Transverse colon (tissue), 4 donors: Measurements from ENCODE around the gene RNF38. TPM values are rescaled to one million over a fixed set of nuclear protein-coding genes. Genes with fewer than 3 reads are reported as not detected.

Experiments used
- DNase-seq: peaks from one replicate; pipeline ENCODE4 v3.0.0-alpha.2; 2019
- H3K27ac ChIP-seq, 4 donors: fragments of 200-600 bp; sonication (generic); 2 replicates each; pipeline ENCODE4 v1.5.1; 2016 to 2018; ENCODE audit warnings: inconsistent platforms in 4 of 4
- H3K27me3 ChIP-seq: fragments of 200-600 bp; sonication (generic); 2 replicates; pipeline ENCODE4 v1.5.1; 2017; ENCODE audit warnings: inconsistent platforms
- H3K36me3 ChIP-seq, 4 donors: fragments of 200-600 bp; sonication (generic); 2 replicates each; pipeline ENCODE4 v1.5.1; 2017 to 2019; ENCODE audit warnings: inconsistent platforms in 4 of 4
- H3K4me1 ChIP-seq, 4 donors: fragments of 200-600 bp; sonication (generic); 2 replicates each; pipeline ENCODE4 v1.5.1; 2017 to 2020; ENCODE audit warnings: inconsistent platforms in 4 of 4
- H3K4me3 ChIP-seq, 4 donors: fragments of 200-600 bp; sonication (generic); 1 replicate in 1 of 4; 2 replicates in 3 of 4; pipeline versions ENCODE4 v1.5.1 to v1.6.1; 2017 to 2019; ENCODE audit warnings: inconsistent platforms in 4 of 4
- H3K9me3 ChIP-seq, 2 donors: fragments of 200-600 bp; sonication (generic); 2 replicates each; pipeline ENCODE4 v1.5.1; 2017 to 2019; ENCODE audit warnings: inconsistent platforms in 2 of 2
- EP300 ChIP-seq: sonication (generic); formaldehyde crosslinking; IDR thresholded peaks from one replicate; pipeline ENCODE4 v1.6.1; 2017; ENCODE audit warnings: antibody characterized with exemption, low read depth
- POLR2A ChIP-seq: fragments of 450-650 bp; IDR thresholded peaks from one replicate; pipeline ENCODE4 v1.6.1; 2016; ENCODE audit warnings: antibody characterized with exemption, mild to moderate bottlenecking, moderate library complexity
- POLR2AphosphoS5 ChIP-seq, 3 donors: sonication (generic); formaldehyde crosslinking; IDR thresholded peaks; one replicate each; pipeline ENCODE4 v1.6.1; 2016; ENCODE audit warnings: antibody characterized with exemption in 3 of 3
- WGBS, 2 donors: methylation state at CpG; one replicate each; pipeline ENCODE4 v1.1.5; 2018; ENCODE audit warnings: low coverage in 1 of 2; 5-methylcytosine and 5-hydroxymethylcytosine counted together
- in situ Hi-C, 4 donors: fragments of 200-750 bp; cut with MboI; loops; one replicate each; pipeline versions ENCODE4 v1.15.0 to v1.15.1; 2017; ENCODE audit warnings: low sequenced_read_pairs in 3 of 4, low pct_ligation_motif_present in 1 of 4, low pct_unique_long_range_greater_than_20kb in 1 of 4
- intact Hi-C: fragments of 100-400 bp; cut with DNase I; formaldehyde crosslinking; loops from one replicate; pipeline ENCODE4 v1.15.1; 2023; ENCODE audit warnings: low total_unique reads
- total RNA-seq, 4 donors: library from RNA; depleted of rRNA; stranded (reverse); fragments of >200 nt; gene quantifications; one replicate each; pipeline ENCODE4 v1.1.0, GENCODE V29; 2016
- TF ChIP-seq, protein P1 (sequence below), 5 experiments: fragments of 200-600 bp in 3 of 5; fragments of 450-650 bp in 2 of 5; sonication (generic) in 3 of 5; IDR thresholded peaks; 1 replicate in 2 of 5; 2 replicates in 3 of 5; pipeline ENCODE4 v1.5.1; 2016 to 2017; ENCODE audit warnings: antibody characterized with exemption in 5 of 5, inconsistent platforms in 3 of 5, mild to moderate bottlenecking in 2 of 5, moderate library complexity in 1 of 5

The RNF38 gene
- total RNA-seq, 4 donors from 2014 or later = 13.8 to 86.8 (median 25.1) TPM

DNA sequence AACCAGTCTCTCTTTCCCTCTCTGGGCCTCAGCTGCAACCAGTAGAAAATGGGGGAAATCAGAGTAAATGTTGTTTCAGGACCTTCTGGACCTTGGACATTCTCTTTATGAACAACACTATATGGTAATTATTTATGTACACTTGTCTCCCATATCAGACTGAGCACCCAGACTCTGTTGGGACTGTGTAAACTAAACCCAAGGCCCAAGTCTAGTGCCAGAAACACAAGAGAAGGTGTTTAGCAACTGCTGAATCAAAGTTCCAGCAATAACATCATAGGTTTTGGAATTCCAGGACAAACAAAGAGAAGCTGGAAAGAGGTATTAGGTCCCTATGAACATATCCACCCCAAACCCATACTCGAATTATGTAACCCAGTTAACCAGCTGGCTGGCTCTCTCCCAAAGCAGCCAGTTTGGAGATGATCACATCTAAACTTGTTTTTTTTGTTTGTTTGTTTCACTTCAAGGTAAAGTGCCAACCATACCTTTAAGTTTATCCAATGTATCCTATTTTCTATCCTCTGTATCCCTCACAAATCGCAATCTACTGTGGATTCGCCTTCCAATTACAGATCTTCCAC is 1.9 kb upstream of the RNF38 start:
- TF ChIP-seq, protein P1, sequence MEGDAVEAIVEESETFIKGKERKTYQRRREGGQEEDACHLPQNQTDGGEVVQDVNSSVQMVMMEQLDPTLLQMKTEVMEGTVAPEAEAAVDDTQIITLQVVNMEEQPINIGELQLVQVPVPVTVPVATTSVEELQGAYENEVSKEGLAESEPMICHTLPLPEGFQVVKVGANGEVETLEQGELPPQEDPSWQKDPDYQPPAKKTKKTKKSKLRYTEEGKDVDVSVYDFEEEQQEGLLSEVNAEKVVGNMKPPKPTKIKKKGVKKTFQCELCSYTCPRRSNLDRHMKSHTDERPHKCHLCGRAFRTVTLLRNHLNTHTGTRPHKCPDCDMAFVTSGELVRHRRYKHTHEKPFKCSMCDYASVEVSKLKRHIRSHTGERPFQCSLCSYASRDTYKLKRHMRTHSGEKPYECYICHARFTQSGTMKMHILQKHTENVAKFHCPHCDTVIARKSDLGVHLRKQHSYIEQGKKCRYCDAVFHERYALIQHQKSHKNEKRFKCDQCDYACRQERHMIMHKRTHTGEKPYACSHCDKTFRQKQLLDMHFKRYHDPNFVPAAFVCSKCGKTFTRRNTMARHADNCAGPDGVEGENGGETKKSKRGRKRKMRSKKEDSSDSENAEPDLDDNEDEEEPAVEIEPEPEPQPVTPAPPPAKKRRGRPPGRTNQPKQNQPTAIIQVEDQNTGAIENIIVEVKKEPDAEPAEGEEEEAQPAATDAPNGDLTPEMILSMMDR (IDR thresholded peaks at IDR 0.05) = no peak
- TF ChIP-seq POLR2A = no peak
- Histone ChIP-seq H3K27ac (peak overlapping the region; percentile 99 to 100 (median 99)), H3K36me3 (no peaks in the 10 kb centered on the region), H3K4me1 (peaks cover 4 to 44% (median 20%) of the 10 kb centered on the region in 4 donors), H3K4me3 (peak overlapping the region in 1 of 4 donors; percentile 91), H3K9me3 (no peaks in the 10 kb centered on the region), H3K27me3 (no peaks in the 10 kb centered on the region)
- in situ Hi-C loops = loop anchor here in 3 of 4 donors (10.0 to 25.0 kb wide), 4 partner anchors 53 to 335 kb away; no protein-coding TSS in a partner anchor
- intact Hi-C loops = loop anchor here (10.0 kb wide), 1 partner anchor 83 kb away; no protein-coding TSS in a partner anchor
- WGBS, 2 donors = 88 to 100% methylated on average over 2 to 3 of the region's 3 CpGs
- no peak for DNase-seq

DNA sequence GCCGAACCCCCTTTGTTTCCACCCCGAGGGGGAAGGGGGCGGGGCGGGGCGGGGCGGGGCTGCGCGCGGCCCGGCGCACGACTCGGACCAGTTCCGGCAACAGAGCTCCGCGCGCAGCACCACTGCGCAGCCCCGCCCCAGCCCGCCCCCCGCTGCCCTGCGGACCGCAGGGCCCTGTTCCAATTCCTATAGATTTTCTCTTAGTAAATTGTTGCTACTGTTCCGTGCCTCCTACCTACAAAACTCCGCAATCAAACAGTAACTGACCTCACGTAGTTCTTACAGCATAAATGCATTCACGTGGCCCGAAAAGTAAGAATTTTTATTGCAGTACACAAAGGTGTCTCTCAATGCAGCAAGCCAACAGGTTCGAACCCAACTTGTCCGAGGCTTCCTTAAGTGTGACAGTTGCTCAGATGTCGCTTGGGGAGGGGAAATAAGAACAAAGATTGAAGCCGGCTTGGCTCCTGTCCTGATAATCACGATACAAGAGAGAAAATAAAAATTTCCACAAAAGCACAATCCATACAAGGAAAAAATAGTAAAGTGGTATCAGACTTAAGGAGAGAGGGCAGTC is 1.2 kb upstream of the RNF38 start:
- no peaks in the 10 kb centered on the region for H3K36me3 ChIP-seq
- peak; percentile 79 for DNase-seq
- WGBS, 2 donors = 1 to 20% methylated on average over 5 to 30 of the region's 33 CpGs
- no peaks in the 10 kb centered on the region for H3K9me3 ChIP-seq
- TF ChIP-seq EP300 (no peak), POLR2A (no peak), POLR2AphosphoS5 (IDR thresholded peaks at IDR 0.05) (no peak)
- TF ChIP-seq, protein P1 (IDR thresholded peaks at IDR 0.05) = no peak
- peak overlapping the region; percentile 59 to 91 (median 78) for H3K4me3 ChIP-seq
- in situ Hi-C loops = loop anchor here in 3 of 4 donors (10.0 to 25.0 kb wide), 4 partner anchors 54 to 336 kb away; no protein-coding TSS in a partner anchor
- H3K27me3 ChIP-seq = no peaks in the 10 kb centered on the region
- H3K4me1 ChIP-seq = peaks cover 4 to 39% (median 20%) of the 10 kb centered on the region in 4 donors
- intact Hi-C loops = loop anchor here (10.0 kb wide), 1 partner anchor 84 kb away; no protein-coding TSS in a partner anchor
- H3K27ac ChIP-seq = peak overlapping the region; percentile 99 to 100 (median 99)

DNA sequence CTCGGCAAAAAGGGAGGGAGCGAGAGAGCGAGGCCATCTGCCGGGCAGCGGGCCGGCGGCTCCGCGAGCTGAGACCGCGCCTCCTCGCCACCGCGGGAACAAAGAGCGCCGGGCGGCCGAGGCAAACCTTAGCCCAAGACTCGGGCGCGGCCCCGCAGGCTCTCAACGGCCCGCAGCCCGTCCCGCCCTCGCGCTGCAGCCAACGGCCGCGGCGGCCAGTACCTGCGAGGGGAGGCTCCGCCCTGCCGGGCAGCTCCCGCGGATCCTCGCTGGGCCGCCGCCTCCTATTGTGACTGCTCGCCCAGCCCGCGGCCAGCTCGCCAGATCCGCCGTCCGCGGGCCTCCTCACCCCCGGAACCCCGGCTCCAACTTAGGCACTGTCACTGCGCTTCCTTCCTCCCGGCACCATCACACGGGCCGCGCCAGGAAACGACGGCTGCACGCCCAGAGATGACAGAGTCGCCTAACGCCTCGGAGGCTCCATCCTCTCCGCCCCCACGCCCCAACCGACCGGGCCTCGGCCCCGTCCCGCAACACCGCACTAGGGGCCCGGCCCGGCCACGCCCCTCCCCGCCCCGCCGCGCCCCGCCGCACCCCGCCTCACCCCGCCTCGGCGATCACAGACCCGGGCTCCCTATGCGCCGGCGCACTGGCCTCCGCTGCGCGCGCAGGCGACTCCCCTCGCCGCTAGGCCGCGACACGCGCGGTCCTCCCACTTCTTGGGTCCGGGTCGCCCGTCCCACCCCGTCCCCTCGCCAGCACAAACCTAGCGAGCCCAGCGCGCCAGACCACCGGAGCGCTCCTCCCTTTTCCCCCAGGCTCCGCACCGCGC is 479 bp upstream of the RNF38 start:
- Histone ChIP-seq H3K27ac (peak overlapping the region; percentile 99 to 100 (median 99)), H3K4me3 (peak overlapping the region; percentile 59 to 91 (median 78)), H3K27me3 (no peaks in the 10 kb centered on the region), H3K36me3 (no peaks in the 10 kb centered on the region), H3K4me1 (peaks cover 4 to 39% (median 20%) of the 10 kb centered on the region in 4 donors), H3K9me3 (no peaks in the 10 kb centered on the region)
- peak; percentile 93 for DNase-seq
- in situ Hi-C loops = loop anchor here in 3 of 4 donors (10.0 to 25.0 kb wide), 4 partner anchors 54 to 337 kb away; no protein-coding TSS in a partner anchor
- TF ChIP-seq POLR2AphosphoS5 (IDR thresholded peaks at IDR 0.05) (peak; percentile 24 to 69 (median 58)), EP300 (no peak), POLR2A (peak; percentile 83)
- TF ChIP-seq, protein P1 (IDR thresholded peaks at IDR 0.05) = peak in 2 of 5 experiments; percentile 15 to 26
- whole genome bisulfite sequencing, 2 donors = 0% methylated on average over 26 of the region's 111 CpGs; no CpG with 5 or more reads in 1 of the 2 donors
- intact Hi-C loops = loop anchor here (10.0 kb wide), 1 partner anchor 84 kb away; no protein-coding TSS in a partner anchor

DNA sequence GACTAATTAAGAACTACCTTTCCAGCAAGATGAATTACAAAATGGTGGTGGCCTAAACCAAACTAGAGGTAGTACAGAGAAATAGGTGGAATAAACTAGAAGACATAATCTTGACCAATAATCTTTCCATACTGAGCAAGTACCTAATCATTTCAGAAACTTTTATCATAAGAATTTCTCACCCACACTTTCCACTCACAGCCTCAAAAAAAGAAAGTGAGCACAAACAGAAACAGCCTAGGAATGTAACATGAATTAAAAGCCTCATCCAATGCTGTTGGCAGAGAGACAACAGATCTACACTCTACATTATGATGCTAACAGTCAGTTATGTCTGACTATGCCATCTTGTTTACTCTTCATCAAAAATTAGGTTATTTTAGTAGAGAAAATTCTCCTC is 1.3 kb downstream of the RNF38 start:
- Histone ChIP-seq H3K4me1 (peaks cover 4 to 49% (median 20%) of the 10 kb centered on the region in 4 donors), H3K4me3 (peak overlapping the region in 2 of 4 donors; percentile 80 to 91), H3K36me3 (no peaks in the 10 kb centered on the region), H3K9me3 (no peaks in the 10 kb centered on the region), H3K27ac (peak overlapping the region; percentile 99 to 100 (median 99)), H3K27me3 (no peaks in the 10 kb centered on the region)
- in situ Hi-C loops = no loop called here
- TF ChIP-seq POLR2AphosphoS5 (IDR thresholded peaks at IDR 0.05) = no peak
- no peak for TF ChIP-seq EP300
- no peak for TF ChIP-seq POLR2A
- TF ChIP-seq, protein P1 (IDR thresholded peaks at IDR 0.05) = no peak
- intact Hi-C loops = no loop called here
- DNase-seq = no peak
